ENCODE data around the gene MACO1. TPM values are rescaled to one million over a fixed set of nuclear protein-coding genes. Genes with fewer than 3 reads are reported as not detected.

Gene MACO1
- total and polyA plus RNA-seq, 7 donors, result 2.4 to 20.2 (median 11.8) TPM

DNA sequence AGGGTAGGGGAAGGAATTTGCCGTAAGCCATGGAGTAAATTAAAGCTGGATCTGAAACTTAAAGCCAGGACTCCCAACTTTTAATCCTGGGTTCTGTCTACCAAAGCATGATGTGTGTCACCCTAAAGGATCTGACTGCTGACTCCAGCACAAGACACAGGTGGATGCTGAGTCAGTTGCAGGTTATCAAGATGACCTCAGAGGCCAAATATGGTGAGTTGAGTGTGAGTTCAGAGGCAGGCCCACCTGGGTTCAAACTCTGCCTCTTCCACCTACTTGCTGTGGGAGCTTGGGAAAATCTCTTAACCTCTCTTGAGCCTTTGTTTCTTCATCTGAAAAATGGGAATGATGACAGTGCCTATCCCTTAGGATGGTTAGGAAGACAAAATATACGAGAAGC is 96.1 kb downstream of the MACO1 start:
- no peak overlapping the region for H3K4me3 ChIP-seq
- intact Hi-C loops (cut with DNase I), result no loop called here
- DNase-seq, result no peak
- peaks cover 0 to 4% (median 0%) of the 10 kb centered on the region in 4 donors for H3K9me3 ChIP-seq
- no peak overlapping the region for H3K27ac ChIP-seq
- WGBS, 2 donors, result 90 to 91% methylated on average over 2 of the region's 2 CpGs
- H3K4me1 ChIP-seq, result no peaks in the 10 kb centered on the region
- TF ChIP-seq POLR2A (IDR thresholded peaks at IDR 0.05) (no peak), EP300 (IDR thresholded peaks at IDR 0.05) (no peak), POLR2AphosphoS5 (IDR thresholded peaks at IDR 0.05) (no peak)
- TF ChIP-seq, protein P1, sequence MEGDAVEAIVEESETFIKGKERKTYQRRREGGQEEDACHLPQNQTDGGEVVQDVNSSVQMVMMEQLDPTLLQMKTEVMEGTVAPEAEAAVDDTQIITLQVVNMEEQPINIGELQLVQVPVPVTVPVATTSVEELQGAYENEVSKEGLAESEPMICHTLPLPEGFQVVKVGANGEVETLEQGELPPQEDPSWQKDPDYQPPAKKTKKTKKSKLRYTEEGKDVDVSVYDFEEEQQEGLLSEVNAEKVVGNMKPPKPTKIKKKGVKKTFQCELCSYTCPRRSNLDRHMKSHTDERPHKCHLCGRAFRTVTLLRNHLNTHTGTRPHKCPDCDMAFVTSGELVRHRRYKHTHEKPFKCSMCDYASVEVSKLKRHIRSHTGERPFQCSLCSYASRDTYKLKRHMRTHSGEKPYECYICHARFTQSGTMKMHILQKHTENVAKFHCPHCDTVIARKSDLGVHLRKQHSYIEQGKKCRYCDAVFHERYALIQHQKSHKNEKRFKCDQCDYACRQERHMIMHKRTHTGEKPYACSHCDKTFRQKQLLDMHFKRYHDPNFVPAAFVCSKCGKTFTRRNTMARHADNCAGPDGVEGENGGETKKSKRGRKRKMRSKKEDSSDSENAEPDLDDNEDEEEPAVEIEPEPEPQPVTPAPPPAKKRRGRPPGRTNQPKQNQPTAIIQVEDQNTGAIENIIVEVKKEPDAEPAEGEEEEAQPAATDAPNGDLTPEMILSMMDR (IDR thresholded peaks at IDR 0.05), result no peak
- H3K36me3 ChIP-seq, result no peaks in the 10 kb centered on the region
- peaks cover 0 to 2% (median 0%) of the 10 kb centered on the region in 3 donors for H3K27me3 ChIP-seq

DNA sequence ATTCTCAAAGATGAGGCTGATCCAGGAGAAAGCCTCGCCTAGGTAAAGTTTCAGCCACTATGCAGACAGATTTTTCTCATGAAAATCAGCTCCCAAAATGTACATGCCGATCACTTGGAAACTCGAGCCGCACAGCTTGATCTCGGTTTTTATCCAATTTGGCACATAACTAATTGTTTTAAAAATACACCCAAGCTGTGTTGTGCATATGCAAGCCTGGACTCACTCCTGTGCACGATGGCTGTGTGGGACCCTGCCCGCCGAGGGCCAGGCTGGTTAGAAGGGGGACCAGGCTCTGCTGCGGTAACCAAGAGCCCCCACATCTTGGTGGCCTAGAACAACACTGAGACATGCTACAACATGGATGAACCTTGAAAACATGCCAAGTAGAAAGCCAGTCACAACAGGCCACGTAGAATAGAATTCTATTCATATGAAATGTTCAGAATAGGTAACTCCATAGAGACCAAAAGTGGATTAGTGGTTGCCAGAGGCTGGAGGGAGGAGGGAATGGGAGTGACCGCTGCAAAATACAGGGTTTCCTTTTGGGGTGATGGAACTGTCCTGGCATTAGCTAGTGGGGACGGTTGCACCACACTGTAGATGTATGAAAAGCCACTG is 96.6 kb downstream of the MACO1 start:
- Histone ChIP-seq H3K27me3 (peaks cover 0 to 2% (median 0%) of the 10 kb centered on the region in 3 donors), H3K4me1 (no peaks in the 10 kb centered on the region), H3K36me3 (no peaks in the 10 kb centered on the region), H3K9me3 (peaks cover 0 to 4% (median 0%) of the 10 kb centered on the region in 4 donors), H3K27ac (no peak overlapping the region), H3K4me3 (no peak overlapping the region)
- intact Hi-C loops (cut with DNase I), result no loop called here
- TF ChIP-seq EP300 (IDR thresholded peaks at IDR 0.05), result no peak
- TF ChIP-seq, protein P1 (IDR thresholded peaks at IDR 0.05), result no peak
- no peak for TF ChIP-seq POLR2AphosphoS5 (IDR thresholded peaks at IDR 0.05)
- no peak for TF ChIP-seq POLR2A (IDR thresholded peaks at IDR 0.05)
- 83 to 87% methylated on average over 12 of the region's 12 CpGs for WGBS, 2 donors
- no peak for DNase-seq

DNA sequence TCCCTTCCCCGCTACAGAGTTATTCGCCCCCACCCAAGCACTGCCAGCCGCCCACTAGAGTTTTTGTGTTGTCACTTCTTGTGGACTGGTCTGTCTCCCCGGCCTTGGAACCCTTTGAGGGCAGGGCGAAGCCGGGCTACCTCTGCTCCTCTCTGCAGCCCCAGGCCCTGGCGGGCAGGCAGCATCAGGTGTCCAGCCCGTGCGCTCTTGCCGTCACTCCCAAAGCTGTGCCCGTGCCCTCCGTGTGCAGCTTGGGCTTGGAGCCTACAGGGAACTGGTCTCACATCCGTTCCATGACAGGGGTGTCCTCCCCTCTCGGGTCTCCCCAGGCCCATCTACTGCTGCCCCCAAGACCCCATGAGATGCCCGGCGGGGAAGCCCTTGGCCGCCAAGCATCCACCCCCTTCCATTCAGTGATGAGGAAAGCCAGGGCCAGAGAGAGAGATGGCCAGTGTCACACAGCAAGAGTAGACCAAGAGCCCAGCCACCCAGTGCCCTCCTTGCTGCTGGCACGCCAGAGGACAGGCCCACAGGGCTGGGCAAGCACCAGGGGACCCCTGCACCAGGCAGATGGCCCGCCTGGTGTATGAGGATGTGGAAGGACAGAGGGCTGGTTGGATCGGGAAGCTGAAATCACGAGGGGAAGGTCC is 97.4 kb downstream of the MACO1 start:
- intact Hi-C loops (cut with DNase I), result no loop called here
- H3K4me1 ChIP-seq, result no peaks in the 10 kb centered on the region
- no peak overlapping the region for H3K4me3 ChIP-seq
- H3K9me3 ChIP-seq, result peaks cover 0 to 4% (median 0%) of the 10 kb centered on the region in 4 donors
- H3K36me3 ChIP-seq, result no peaks in the 10 kb centered on the region
- no peak overlapping the region for H3K27ac ChIP-seq
- H3K27me3 ChIP-seq, result peaks cover 0 to 2% (median 0%) of the 10 kb centered on the region in 3 donors
- 90% methylated on average over 21 of the region's 21 CpGs for WGBS, 2 donors
- no peak for TF ChIP-seq POLR2AphosphoS5 (IDR thresholded peaks at IDR 0.05)
- no peak for DNase-seq

DNA sequence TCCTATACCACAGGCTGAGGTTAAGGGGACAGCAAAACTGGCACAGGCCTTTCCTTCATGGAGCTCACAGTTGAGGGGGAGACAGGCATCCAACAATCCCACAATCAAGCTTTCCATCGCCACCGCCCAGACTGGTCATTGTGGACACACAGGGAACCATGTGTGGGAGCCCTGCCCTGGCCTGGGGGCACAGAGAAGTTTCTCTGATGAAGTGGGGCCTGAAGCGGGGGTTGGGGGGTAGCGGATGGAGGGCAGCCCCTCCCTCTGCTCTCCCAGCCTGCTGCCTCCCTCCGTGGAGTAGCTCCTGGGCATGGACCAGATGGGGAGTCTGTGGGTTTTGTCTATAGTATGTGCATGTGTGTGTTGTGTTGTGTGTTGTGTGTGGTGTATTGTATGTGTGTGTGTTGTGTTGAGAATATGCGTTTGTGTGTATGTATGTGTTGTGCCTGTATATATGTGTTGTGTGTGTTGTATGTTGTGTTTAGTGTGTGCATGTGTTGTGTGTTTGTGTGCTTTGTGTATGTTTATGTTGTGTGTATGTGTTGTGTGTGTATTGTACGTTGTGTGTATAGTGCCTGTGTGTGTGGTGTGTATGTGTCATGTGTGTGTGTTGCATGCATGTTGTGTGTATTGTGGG is 98.3 kb downstream of the MACO1 start:
- intact Hi-C loops (cut with DNase I), result no loop called here
- TF ChIP-seq, protein P1 (IDR thresholded peaks at IDR 0.05), result no peak
- H3K4me3 ChIP-seq, result no peak overlapping the region
- no peak for DNase-seq
- H3K9me3 ChIP-seq, result peaks cover 0 to 4% (median 0%) of the 10 kb centered on the region in 4 donors
- H3K36me3 ChIP-seq, result no peaks in the 10 kb centered on the region
- H3K27ac ChIP-seq, result no peak overlapping the region
- H3K4me1 ChIP-seq, result no peaks in the 10 kb centered on the region
- 88 to 90% methylated on average over 7 of the region's 7 CpGs for WGBS, 2 donors
- H3K27me3 ChIP-seq, result peaks cover 0 to 2% (median 0%) of the 10 kb centered on the region in 3 donors

DNA sequence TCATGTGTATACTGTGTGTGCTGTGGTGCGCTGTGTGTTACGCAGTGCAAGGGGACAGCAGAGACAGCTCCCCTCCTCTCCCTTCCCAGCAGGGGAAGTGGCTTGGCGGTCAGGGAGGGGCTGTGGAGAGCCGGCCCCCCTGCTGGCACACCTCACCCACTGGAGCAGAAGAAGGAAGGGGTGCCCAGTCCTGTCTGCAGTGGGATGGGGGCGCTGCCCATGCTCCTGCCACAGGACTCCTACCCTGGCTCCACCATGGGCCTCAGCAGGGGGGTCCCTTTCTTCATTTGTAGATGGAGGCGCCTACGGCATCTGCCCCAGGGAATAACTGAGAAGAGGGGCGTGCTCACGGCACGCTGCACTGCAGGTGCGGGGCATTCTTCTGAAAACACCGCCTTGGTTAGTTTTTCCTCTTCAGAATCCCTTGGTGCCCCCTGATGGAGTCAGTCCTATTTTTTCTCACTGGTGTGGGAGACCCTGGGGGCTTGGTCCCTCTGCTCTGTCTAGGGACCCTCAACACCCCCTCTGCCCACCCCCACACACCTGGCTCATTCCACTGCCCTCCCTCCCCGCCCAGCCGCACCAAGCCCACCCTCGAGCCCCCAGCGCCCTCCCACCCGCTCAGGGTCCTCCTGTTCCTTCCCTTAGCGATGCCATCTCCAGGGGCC is 99.0 kb downstream of the MACO1 start:
- no peak overlapping the region for H3K27ac ChIP-seq
- peaks cover 0 to 4% (median 0%) of the 10 kb centered on the region in 4 donors for H3K9me3 ChIP-seq
- H3K4me3 ChIP-seq, result no peak overlapping the region
- TF ChIP-seq POLR2AphosphoS5 (IDR thresholded peaks at IDR 0.05) (no peak), POLR2A (IDR thresholded peaks at IDR 0.05) (no peak), EP300 (IDR thresholded peaks at IDR 0.05) (no peak)
- TF ChIP-seq, protein P1 (IDR thresholded peaks at IDR 0.05), result no peak
- DNase-seq, result no peak
- no peaks in the 10 kb centered on the region for H3K4me1 ChIP-seq
- H3K27me3 ChIP-seq, result peaks cover 0 to 2% (median 0%) of the 10 kb centered on the region in 3 donors
- intact Hi-C loops (cut with DNase I), result no loop called here
- 76% methylated on average over 18 of the region's 18 CpGs for WGBS, 2 donors
- no peaks in the 10 kb centered on the region for H3K36me3 ChIP-seq
